IPS DF 6.9 (cell line): ENCODE measurements around the gene SENP8.

Experiments
- DNase-seq: peaks from one replicate; pipeline ENCODE4 v3.0.0-alpha.2; 2013; ENCODE audit warnings: low read depth, low spot score
- H3K27ac ChIP-seq: one replicate; pipeline ENCODE4 v1.5.1; 2013; ENCODE audit warnings: low read length, control low read depth
- H3K27me3 ChIP-seq: 2 replicates; pipeline ENCODE4 v1.6.1; 2013; ENCODE audit warnings: mild to moderate bottlenecking, low read length; ENCODE audit not compliant: control insufficient read depth, insufficient read depth
- H3K36me3 ChIP-seq: 2 replicates; pipeline ENCODE4 v1.6.1; 2013; ENCODE audit warnings: low read length; ENCODE audit not compliant: control insufficient read depth, insufficient read depth
- H3K4me1 ChIP-seq: 2 replicates; pipeline ENCODE4 v1.6.1; 2013; ENCODE audit warnings: low read length; ENCODE audit not compliant: control insufficient read depth, insufficient read depth
- H3K4me3 ChIP-seq: 2 replicates; pipeline ENCODE4 v1.5.1; 2013; ENCODE audit warnings: mild to moderate bottlenecking, low read length
- H3K9me3 ChIP-seq: 2 replicates; pipeline ENCODE4 v1.6.1; 2013; ENCODE audit warnings: low read length, inconsistent platforms; ENCODE audit not compliant: control insufficient read depth, insufficient read depth
- WGBS: extraction: QIAGEN DNeasy Blood & Tissue Kit; methylation state at CpG from one replicate; pipeline ENCODE4 v1.1.7; 2013; ENCODE audit warnings: mixed read lengths, missing lambda C conversion rate; ENCODE audit not compliant: insufficient read length, insufficient coverage; 5-methylcytosine and 5-hydroxymethylcytosine counted together

The SENP8 gene

DNA sequence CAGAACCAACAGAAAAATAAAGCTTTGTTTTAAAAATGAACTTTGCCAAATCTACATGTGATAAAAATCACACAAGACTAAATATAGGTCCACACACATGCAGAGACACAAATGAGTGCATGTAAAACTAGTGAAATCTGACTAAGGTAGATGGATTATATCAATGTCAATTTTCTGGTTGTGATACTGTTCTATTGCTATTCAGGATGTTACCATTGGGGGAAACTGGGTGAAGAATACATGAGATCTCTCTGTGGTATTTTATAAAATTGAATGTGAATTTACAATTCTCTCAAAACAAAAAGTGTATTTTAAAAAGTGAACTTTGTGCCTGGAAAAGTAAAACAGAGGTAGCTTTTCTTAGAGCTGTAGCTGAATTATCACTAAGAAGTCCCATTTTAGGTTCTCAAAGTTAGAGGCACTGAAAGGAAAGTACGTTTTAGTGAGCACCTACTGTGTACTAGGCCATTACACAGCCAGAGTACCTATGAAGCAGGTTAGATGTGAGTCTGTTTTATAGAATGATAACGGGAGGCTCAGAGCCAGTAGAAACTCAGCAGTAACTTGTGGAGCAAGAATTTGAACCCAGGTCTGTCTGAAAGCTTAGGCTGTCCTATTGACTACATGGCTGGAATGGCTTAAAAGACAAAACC is 71.2 kb downstream of the SENP8 start:
- no peaks in the 10 kb centered on the region for H3K9me3 ChIP-seq

DNA sequence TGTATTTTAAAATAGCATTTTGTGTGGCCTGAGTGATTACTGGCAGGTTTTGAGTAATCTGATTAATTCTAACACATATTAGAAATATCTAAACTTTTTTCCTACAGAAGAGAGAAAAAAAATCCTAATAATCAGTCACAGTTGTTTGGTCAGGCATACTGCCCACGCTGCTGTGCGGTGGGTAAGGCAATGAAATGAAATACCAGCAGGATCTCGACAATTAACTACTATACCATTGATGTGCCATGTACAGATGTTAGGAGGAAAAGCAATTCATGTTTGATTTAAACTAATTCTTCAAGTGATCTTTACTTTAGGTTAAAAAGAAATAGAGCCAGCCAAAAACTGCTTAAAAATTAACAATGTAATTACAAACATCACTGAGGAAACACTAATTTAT is 74.2 kb downstream of the SENP8 start:
- no CpG with 5 or more reads among the region's 3 CpGs for WGBS
- Histone ChIP-seq H3K9me3 (no peaks in the 10 kb centered on the region), H3K27me3 (no peaks in the 10 kb centered on the region; the same call in 1 of the 2 replicates), H3K27ac (no peak overlapping the region), H3K4me3 (no peak overlapping the region), H3K4me1 (no peaks in the 10 kb centered on the region), H3K36me3 (no peaks in the 10 kb centered on the region)
- DNase-seq, result no peak

More for the DNA sequence above, 71.2 kb downstream of the SENP8 start:
- H3K4me1 ChIP-seq, result no peaks in the 10 kb centered on the region
- WGBS, result no CpG with 5 or more reads among the region's 2 CpGs
- no peak overlapping the region for H3K27ac ChIP-seq
- H3K27me3 ChIP-seq, result no peaks in the 10 kb centered on the region
- DNase-seq, result no peak
- H3K4me3 ChIP-seq, result no peak overlapping the region
- no peaks in the 10 kb centered on the region for H3K36me3 ChIP-seq
